Stomach (tissue), 4 donors: ENCODE results near the gene TNFRSF1B.

Experiments used
- CTCF ChIP-seq, 7 experiments: fragments of 450-650 bp in 4 of 7; fragments of 200-600 bp in 3 of 7; sonication (generic) in 3 of 7; IDR thresholded peaks; one replicate each; pipeline ENCODE4 v1.5.1; 2016 to 2019; ENCODE audit warnings: antibody characterized with exemption in 7 of 7, control low read depth in 2 of 7, mild to moderate bottlenecking in 1 of 7
- EP300 ChIP-seq: sonication (generic); formaldehyde crosslinking; IDR thresholded peaks from one replicate; pipeline ENCODE4 v1.6.1; 2017; ENCODE audit warnings: antibody characterized with exemption
- POLR2AphosphoS5 ChIP-seq, 3 donors: sonication (generic); formaldehyde crosslinking; IDR thresholded peaks; one replicate each; pipeline ENCODE4 v1.6.1; 2016; ENCODE audit warnings: antibody characterized with exemption in 3 of 3

- TF ChIP-seq EP300 (no peak), CTCF (IDR thresholded peaks at IDR 0.05) (no peak), POLR2AphosphoS5 (IDR thresholded peaks at IDR 0.05) (no peak)
These were observed 77.3 kb downstream of the TNFRSF1B start for GRCh38 chr1:12244078-12244477.
